HL-60 (cell line): Measurements from ENCODE around the gene CNTRL.

Experiments
- DNase-seq, 2 experiments: peaks; one replicate each; pipeline ENCODE4 v3.0.0-alpha.2; 2010 to 2020; ENCODE audit warnings: low read depth in 1 of 2, low spot score in 1 of 2
- H3K27ac ChIP-seq: fragments of 250-450 bp; sonication (Bioruptor Pico); replicated peaks from 2 replicates; pipeline ENCODE4 v1.5.1; 2020; ENCODE audit warnings: mild to moderate bottlenecking, moderate library complexity
- H3K27me3 ChIP-seq: fragments of 250-450 bp; sonication (Bioruptor Pico); 2 replicates; pipeline ENCODE4 v1.5.1; 2021; ENCODE audit warnings: mild to moderate bottlenecking, moderate library complexity; ENCODE audit not compliant: insufficient read depth, poor library complexity, severe bottlenecking
- H3K4me3 ChIP-seq: replicated peaks from 2 replicates; pipeline ENCODE4 v1.5.1; 2011; ENCODE audit warnings: mild to moderate bottlenecking, control low read depth, low read length; ENCODE audit not compliant: insufficient read depth
- GABPA ChIP-seq: IDR thresholded peaks from 2 replicates; pipeline ENCODE4 v1.6.1; 2012; ENCODE audit warnings: low read depth
- POLR2AphosphoS5 ChIP-seq: IDR thresholded peaks from 2 replicates; pipeline ENCODE4 v1.6.1; 2012; ENCODE audit warnings: low read depth
- SPI1 ChIP-seq: IDR thresholded peaks from 2 replicates; pipeline ENCODE4 v1.6.1; 2012; ENCODE audit warnings: low read depth, mild to moderate bottlenecking, borderline replicate concordance
- TF ChIP-seq, protein P1 (sequence below): IDR thresholded peaks from one replicate; pipeline ENCODE4 v1.5.1; 2011; ENCODE audit warnings: low read length, control low read depth, inconsistent platforms; ENCODE audit not compliant: insufficient read depth
- TF ChIP-seq, protein P2 (sequence below): IDR thresholded peaks from 2 replicates; pipeline ENCODE4 v1.6.1; 2012; ENCODE audit warnings: low read depth; ENCODE audit not compliant: insufficient replicate concordance

The CNTRL gene

DNA sequence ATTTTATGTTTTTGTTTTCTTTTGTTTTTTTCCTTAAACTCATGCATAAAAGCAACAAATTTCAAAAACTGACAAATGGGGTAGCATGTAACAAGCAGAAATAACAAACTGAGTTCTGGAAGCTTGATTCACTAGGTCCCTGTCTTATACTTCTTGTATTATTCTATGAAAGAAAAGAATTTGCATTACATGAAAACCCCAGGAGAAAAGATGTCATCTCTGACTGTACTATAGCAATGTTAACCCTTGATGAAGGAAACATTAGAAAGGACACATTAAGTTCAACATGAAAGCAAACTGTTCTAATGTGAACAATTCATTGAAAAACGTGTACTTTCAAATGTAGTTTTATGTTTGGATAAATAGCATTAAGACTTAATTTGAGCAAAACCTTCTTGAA is 117.8 kb downstream of the CNTRL start:
- DNase-seq = no peak
- H3K27me3 ChIP-seq = no peaks in the 10 kb centered on the region
- H3K4me3 ChIP-seq = no peak overlapping the region
- H3K27ac ChIP-seq = no peak overlapping the region
- TF ChIP-seq, protein P1, sequence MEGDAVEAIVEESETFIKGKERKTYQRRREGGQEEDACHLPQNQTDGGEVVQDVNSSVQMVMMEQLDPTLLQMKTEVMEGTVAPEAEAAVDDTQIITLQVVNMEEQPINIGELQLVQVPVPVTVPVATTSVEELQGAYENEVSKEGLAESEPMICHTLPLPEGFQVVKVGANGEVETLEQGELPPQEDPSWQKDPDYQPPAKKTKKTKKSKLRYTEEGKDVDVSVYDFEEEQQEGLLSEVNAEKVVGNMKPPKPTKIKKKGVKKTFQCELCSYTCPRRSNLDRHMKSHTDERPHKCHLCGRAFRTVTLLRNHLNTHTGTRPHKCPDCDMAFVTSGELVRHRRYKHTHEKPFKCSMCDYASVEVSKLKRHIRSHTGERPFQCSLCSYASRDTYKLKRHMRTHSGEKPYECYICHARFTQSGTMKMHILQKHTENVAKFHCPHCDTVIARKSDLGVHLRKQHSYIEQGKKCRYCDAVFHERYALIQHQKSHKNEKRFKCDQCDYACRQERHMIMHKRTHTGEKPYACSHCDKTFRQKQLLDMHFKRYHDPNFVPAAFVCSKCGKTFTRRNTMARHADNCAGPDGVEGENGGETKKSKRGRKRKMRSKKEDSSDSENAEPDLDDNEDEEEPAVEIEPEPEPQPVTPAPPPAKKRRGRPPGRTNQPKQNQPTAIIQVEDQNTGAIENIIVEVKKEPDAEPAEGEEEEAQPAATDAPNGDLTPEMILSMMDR = no peak
- TF ChIP-seq POLR2AphosphoS5 (no peak), SPI1 (no peak), GABPA (no peak)
- TF ChIP-seq, protein P2, sequence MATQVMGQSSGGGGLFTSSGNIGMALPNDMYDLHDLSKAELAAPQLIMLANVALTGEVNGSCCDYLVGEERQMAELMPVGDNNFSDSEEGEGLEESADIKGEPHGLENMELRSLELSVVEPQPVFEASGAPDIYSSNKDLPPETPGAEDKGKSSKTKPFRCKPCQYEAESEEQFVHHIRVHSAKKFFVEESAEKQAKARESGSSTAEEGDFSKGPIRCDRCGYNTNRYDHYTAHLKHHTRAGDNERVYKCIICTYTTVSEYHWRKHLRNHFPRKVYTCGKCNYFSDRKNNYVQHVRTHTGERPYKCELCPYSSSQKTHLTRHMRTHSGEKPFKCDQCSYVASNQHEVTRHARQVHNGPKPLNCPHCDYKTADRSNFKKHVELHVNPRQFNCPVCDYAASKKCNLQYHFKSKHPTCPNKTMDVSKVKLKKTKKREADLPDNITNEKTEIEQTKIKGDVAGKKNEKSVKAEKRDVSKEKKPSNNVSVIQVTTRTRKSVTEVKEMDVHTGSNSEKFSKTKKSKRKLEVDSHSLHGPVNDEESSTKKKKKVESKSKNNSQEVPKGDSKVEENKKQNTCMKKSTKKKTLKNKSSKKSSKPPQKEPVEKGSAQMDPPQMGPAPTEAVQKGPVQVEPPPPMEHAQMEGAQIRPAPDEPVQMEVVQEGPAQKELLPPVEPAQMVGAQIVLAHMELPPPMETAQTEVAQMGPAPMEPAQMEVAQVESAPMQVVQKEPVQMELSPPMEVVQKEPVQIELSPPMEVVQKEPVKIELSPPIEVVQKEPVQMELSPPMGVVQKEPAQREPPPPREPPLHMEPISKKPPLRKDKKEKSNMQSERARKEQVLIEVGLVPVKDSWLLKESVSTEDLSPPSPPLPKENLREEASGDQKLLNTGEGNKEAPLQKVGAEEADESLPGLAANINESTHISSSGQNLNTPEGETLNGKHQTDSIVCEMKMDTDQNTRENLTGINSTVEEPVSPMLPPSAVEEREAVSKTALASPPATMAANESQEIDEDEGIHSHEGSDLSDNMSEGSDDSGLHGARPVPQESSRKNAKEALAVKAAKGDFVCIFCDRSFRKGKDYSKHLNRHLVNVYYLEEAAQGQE = no peak

DNA sequence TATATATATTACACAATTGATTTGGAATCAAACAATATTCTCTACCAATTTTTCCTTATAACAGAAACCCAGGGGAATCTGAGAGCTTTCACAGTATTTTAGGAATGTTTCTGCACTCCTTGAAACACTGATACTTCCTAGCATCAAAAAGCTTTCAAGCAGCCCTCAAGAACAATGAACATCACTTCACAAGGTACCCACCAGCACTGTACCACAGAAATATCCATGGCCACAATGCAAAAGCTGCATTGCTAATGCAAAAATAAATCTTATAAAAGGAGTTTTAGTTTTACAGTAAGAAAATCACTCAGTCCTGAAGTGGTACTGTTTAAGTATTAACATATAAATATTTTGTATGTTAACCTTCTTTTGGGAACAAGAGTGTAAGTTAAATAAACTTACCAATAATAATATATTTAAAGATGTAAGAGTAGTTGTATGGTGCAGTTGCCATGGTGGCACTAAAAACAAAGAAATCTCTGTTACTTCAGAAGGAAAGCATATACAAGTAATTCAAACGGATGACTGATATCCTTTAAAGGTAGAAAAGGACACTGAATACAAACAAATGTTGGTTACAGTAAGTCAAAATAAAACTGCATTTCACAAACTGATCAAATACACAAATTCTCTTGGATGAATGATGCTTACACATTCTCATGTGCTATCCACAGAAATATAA is 118.3 kb downstream of the CNTRL start:
- H3K27me3 ChIP-seq = no peaks in the 10 kb centered on the region
- H3K4me3 ChIP-seq = no peak overlapping the region
- TF ChIP-seq, protein P1 = no peak
- no peak for TF ChIP-seq SPI1
- TF ChIP-seq POLR2AphosphoS5 = no peak
- no peak for TF ChIP-seq GABPA
- TF ChIP-seq, protein P2 = no peak
- no peak for DNase-seq
- no peak overlapping the region for H3K27ac ChIP-seq

DNA sequence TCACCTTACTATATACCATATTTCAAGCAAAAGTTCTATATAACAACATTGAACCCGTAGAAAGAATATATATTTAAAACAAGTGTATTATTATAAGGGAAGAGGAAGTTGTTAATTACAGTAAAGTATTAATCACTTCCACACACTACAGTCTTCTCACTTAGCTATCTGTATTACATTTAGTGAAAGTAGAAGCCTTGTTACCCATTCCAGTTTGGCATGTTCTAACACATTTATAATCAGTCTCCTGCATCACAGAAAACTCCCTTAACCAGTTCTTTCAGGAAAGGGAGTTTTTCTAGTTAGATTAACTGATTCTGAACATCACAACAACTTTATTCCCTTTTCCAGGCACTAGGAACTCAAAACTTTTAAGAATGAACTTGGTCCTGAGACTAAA is 120.0 kb downstream of the CNTRL start:
- H3K27ac ChIP-seq = no peak overlapping the region
- no peak for DNase-seq
- TF ChIP-seq, protein P2 = no peak
- TF ChIP-seq POLR2AphosphoS5 (no peak), SPI1 (no peak), GABPA (no peak)
- no peak overlapping the region for H3K4me3 ChIP-seq
- no peaks in the 10 kb centered on the region for H3K27me3 ChIP-seq
